GM18508 (cell line): ENCODE results near the gene GHRHR.

ENCODE experiments used
- ATAC-seq: cut with Tn5 transposase; IDR thresholded peaks from one replicate; pipeline ENCODE4 v1.9.1; 2021; ENCODE audit warnings: moderate number of reproducible peaks; ENCODE audit not compliant: insufficient read depth, unreplicated experiment

GHRHR gene

DNA sequence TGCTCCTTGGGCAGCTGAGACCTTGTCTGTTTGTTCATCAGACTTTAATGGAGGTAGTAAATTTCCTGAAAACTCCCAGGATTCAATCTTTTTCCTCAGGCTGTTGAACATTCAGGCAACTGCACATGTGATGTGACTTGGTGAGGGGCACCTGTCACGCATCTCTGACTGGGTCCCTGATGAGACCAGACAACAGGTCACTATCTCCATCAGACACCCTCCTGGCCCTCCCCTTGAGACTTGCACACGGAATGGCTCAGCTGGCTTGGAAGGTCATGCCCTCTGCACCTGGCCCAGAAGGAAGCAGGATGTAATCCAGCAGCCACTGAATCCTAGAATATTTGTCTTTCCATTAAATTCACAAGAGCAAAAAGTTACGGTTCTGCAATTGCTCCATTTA is 36.2 kb upstream of the GHRHR start:
- no peak for ATAC-seq

- ATAC-seq: no peak
Measured at GRCh38 chr7:30928254-30928872, 35.4 kb upstream of the GHRHR start.

- no peak for ATAC-seq
Measured at GRCh38 chr7:30929686-30930085, 34.1 kb upstream of the GHRHR start.

- no peak for ATAC-seq
Measured at GRCh38 chr7:30930621-30931020, 33.1 kb upstream of the GHRHR start.

DNA sequence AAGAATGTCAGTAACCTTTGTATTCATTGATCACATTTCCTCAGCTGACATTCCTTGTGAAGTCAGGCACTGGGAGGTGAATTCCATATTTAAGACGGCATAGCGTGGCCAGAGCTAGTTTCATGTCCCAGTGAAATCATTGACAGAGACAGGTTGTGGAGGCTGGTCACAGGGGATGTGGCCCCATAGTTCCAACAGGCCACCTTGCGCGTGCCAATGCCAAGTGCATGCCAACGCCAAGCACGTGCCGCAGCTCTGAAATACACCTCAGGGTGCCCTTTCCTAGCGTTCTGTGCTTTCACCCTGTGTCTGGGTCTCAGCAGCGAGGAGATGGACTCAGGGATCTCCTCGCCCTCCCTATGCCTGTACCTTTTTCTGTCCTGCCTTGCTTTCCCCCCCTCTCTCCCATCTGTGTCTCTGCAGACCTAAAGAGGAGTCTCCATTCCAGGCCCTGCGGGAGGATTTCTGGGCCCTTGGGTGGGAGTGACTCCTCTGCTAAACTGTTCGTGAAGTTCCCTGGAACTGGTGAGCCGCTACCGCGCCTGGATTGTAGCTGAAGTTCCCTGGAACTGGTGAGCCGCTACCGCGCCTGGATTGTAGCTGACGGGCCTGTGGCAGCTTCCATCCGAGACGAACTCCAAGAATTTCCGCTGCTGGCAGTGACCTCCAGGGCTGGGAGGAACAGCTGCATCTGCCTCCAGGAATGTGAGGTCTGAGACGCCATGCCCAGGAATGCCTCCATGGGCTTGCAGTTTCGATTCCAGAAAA is 32.4 kb upstream of the GHRHR start:
- no peak for ATAC-seq

DNA sequence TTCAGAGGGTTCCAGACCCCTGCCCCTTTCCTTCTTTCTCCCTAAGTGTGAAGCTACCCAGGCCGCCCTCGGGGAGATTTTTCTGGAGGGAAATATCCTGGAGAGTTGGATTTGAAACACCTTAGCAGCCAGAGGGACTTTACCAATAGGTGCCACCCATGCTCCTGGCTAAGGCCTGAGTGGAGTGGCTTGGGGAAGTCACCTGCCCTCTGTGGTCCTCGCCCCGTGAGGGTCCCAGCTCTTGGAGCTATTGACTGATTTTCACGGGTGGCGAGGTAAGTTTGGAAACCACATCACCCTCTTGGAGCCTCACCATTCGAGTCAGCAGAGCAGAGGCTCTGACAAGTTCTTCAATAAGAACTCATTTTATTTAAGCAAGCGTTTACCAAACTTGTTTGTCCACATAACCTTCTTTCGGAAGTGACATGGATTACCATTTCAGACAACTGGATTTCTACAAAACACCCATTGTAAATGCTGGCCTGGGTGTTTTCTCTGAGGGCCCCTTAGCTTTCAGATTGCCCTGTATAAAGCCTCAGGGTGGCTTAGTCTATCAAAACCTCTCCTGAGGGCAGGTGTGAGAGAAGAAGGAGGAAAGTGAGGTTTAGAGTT is 31.7 kb upstream of the GHRHR start:
- ATAC-seq: no peak

- ATAC-seq: no peak
Measured at GRCh38 chr7:30932562-30932961, 31.2 kb upstream of the GHRHR start.

- ATAC-seq: no peak
Measured at GRCh38 chr7:30933124-30933974, 30.4 kb upstream of the GHRHR start.

DNA sequence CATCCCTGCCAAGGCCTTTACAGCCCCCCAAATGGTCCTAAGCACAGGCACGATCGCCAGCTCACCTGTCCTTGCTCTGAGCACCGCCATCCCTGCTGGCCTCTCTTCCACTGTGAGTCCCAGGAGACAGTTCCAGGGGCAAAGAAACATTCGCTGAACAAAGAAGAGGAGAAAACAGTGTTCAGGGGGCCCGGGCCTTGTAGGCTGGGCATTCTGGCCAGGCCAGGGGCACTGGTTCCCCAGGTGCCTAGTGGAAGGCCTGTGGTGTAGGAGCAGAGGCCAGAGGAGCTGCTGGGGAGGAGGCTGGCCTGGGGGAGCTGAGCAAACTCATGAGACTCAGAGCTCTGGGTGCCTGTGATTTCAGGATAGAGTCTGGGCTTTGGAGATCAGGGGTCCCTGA is 29.5 kb upstream of the GHRHR start:
- ATAC-seq: no peak

DNA sequence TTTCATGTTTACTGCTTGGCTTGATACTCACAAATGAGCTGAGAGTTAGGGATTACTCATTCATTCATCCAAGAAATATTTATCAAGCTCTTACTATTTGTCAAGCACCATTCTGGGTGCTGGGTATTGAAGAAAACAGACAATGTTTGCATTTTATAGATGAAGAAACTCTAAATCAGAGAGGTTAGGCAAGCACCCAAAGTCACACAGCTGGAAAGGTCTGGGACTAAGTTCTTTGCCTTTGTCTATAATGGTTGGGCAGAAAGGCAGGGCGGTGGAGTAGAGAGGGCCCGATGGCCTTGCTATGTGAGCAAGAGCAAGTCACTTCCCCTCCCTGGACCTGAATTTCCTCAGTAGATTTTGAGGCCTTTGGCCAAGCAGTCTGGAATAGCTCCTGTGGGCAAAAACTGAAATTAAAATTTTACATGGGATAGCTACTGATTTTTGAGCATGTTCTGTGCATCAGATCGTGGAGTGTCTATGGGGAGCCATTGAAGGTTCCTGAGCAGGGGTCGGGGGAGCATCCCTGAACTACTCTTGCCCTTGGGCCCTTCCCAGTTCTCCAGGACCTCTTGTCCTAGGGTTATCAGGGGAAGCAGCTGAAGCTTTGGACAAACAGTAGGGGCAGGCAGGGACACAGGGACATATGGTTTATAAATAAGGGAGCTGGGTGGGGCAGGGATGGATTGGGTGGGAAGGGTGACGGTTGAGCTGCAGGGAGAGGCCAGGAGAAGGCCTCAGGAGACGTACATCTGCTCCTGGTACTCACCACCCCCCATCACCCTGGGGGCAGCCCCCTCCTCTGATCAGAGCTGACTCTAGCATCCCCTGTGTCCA is 28.8 kb upstream of the GHRHR start:
- ATAC-seq: no peak

- no peak for ATAC-seq
Measured at GRCh38 chr7:30935569-30935877, 28.2 kb upstream of the GHRHR start.

DNA sequence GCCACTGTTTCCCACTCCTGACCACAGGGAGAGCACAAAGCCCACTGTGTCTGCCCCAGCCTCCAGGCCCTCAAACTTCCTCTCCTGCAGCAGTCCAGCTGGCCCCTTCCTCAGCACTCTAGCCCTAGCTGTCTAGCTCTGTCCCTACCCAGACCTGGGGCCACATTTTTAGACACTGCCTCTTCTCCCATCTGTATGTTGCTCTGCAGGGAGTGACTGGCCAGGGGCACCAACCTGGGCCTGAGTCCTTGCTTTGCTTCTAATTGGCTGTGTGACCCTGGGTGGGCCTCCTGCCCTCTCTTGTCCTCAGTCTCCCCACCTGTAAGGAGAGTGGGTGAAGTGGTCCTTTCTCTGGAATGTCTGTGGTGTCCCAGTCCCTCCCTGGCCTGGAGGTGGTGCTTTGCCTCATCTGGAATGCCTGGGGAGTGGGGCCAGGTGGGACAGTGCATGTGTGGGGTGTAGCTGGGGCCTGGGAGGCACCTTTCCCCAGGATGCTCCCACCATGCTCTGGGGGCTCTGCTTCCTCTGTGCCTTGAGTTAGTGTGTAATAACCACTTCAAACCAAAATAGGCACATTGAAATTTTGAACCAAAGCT is 27.0 kb upstream of the GHRHR start:
- ATAC-seq: no peak

DNA sequence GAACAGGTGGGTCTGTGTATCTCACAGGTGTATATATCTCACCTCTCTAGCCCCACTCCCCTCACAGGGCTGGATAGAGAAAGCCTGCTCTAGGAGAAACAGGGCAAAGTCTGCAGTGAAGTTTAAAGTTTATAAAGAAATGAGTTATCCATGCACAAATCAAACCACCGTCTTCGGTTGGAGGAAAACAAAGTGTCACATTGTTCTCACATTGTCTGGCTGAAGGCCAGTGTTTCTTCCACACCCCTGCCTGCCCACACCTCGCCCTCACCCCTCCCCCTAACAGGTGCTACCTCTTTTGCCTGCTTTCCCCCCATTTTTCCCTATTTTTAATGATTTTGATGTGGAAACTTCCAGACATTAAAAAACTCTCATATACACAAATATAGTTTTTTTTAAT is 26.3 kb upstream of the GHRHR start:
- ATAC-seq: no peak

- ATAC-seq: peak; percentile 54
Measured at GRCh38 chr7:30938435-30939316, 25.1 kb upstream of the GHRHR start.

DNA sequence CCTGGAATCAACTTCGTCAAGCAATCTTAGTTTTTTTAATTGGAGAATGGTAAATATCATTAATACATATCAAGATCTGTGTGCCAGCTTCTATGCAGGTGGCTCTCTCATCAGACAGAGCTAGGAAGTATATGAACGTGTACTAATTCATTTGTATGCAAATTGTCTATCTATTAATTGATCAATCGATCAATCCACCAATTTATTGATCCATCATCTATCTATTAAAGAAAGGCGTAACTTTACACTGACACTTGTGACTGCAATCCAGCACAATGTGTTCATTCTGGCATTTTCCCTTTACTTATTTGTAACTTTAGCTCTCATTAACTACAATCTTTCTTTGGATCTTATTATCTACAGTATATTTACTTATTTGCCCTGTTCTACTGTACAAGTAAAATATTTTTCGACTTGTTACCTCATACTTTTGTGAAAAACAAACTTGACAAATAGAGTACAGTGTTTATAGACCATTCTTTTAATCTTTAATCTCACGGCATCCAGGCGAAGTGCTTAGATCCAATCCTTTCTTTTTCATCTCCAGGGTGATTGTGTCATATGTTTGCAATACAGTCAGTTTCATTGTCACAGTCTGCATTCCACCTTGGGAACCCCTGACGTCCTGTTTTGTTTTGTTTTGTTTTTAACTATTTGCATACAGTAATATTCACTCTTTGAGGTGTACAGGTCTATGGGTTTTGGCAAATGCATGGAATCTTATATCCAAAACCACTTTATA is 22.0 kb upstream of the GHRHR start:
- no peak for ATAC-seq

DNA sequence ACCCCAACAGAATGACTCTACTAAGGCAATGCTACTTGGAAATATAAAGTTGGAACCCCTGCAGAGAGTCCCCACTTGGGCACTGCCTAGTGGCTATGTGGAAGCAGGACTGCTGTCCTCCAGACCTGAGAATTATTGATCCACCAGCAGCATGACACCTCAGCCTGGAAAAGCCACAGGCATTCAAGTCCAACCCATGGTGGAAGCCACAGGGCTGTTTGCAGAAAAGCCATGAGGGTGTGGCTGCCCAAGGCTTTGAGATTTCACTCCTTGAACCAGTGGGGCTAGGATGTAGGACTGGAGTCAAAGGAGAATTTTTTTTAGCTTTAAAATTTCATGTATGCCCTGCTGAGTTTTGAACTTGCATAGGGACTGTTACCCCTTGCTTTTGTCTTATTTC is 13.6 kb upstream of the GHRHR start:
- ATAC-seq: no peak

DNA sequence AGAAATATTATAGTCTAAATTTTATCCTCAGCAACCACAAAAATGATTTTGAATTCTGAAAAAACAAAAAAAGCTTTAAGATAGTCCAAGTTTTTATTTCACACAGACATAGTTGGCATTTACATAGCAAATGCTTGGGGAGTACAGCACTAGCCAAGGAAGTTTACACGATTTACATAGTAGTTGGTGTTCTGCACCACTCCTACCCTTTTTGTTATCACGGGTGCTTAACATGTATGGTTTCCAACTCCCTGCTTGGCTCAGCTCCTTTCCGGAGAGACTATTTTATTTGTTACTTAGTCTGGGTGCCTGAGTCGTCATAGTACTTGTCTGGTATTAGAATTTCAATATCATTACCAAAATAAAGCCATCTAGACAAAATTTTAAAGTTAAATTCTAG is 8.8 kb upstream of the GHRHR start:
- no peak for ATAC-seq

DNA sequence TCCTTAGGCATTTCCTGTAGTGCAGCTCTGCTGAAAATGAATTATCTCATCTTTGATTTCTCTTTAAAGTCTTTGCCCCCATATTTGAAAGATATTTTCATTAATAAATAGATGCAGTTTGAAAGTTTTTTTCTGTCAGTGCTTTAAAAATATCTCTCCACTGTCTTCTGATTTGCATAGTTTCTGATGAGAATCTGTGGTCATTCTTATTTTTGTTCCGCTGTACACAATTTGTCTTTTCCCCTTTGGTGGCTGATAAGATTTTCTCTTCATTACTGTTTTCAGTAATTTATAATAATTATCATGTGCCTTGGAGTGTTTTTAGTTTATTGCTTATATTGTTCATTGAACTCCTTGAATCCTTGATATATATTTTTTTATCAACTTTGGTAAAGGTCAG is 7.0 kb upstream of the GHRHR start:
- no peak for ATAC-seq
